Stimulated activated CD4-positive, alpha-beta T cell treated with anti-CD3 and anti-CD28 coated beads, Interleukin-1b, Interleukin-23, amount 100 ng/mL, for 48 hours (primary cell): Measurements from ENCODE around the gene ME1.
"Not testable (repeated sequence)": the region's sequence is repeated elsewhere in the genome, so short reads cannot be mapped to it uniquely, and the experiment has no call there.

ENCODE experiments used
- DNase-seq: peaks from one replicate; pipeline ENCODE4 v3.0.0-alpha.2; 2020

ME1 gene

DNA sequence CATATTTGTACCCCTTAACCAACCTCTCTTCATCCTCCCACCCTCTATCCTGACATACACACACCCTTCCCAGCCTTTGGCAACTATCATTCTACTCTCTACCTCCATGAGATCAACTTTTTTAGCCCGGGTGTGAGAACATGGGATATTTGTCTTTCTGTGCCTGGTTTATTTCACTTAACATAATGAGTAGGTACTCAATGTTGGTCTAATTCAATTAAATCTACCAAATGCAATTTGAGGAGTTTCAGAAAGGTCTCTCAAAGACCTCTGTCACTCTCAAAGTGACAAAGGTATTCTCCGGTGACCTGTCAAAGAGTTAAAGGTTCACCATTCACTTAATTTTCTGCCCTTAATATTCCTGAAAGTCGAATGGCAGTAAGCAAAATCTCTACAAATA lies 87.7 kb downstream of the ME1 start:
- DNase-seq = no peak

- no peak for DNase-seq
Observed at GRCh38 chr6:83341765-83342164, 89.1 kb downstream of the ME1 start.

- DNase-seq = not testable (repeated sequence)
Observed at GRCh38 chr6:83333916-83334315, 96.9 kb downstream of the ME1 start.

- DNase-seq = no peak
Observed at GRCh38 chr6:83333500-83333899, 97.4 kb downstream of the ME1 start.

- DNase-seq = no peak
Observed at GRCh38 chr6:83314693-83315092, 116.2 kb downstream of the ME1 start.

GRCh38 chr6:83313882-83314281 lies 117.0 kb downstream of the ME1 start:
- no peak for DNase-seq

DNA sequence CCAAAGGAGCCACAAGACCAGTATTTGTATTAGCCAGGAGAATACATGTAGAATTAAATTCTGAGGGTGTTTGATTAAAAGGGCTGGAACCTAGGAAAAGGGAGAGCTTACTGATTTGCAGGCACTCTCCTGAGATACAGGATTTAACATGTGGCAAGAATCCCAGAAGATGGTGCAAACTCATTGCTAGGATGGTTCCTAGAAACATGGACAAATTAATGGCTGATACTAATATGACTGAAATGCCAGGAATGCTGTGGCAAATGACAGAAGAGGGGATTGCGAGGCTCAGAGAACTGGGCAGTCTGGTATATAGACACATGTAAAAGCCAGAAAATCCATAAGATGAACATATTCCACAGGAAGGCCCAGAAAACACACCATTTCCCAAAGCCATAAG lies 119.6 kb downstream of the ME1 start:
- no peak for DNase-seq

- DNase-seq = no peak
Observed at GRCh38 chr6:83310046-83310445, 120.8 kb downstream of the ME1 start.

GRCh38 chr6:83309344-83309743 lies 121.5 kb downstream of the ME1 start:
- DNase-seq = no peak

DNA sequence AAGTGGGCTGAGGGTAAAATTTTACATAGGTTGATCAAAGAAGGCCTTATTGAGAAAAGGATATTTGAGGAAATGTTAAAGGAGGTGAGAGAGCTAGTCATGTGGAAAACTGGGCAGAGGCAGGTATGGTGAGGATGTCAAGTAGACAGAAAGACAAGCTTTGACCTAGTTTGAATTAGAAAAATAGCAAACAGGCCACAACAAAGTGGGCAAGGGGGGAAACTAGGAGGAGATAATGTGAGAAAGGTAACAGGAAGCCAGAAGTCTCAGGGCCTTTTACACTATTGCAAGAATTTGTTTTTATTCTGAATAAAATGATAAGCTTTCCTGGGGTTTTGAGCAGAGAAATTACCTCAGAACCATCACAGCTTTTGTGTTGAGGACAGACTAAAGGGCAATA lies 122.0 kb downstream of the ME1 start:
- no peak for DNase-seq

- no peak for DNase-seq
Observed at GRCh38 chr6:83307849-83308248, 123.0 kb downstream of the ME1 start.

GRCh38 chr6:83303426-83303825 lies 127.4 kb downstream of the ME1 start:
- no peak for DNase-seq

DNA sequence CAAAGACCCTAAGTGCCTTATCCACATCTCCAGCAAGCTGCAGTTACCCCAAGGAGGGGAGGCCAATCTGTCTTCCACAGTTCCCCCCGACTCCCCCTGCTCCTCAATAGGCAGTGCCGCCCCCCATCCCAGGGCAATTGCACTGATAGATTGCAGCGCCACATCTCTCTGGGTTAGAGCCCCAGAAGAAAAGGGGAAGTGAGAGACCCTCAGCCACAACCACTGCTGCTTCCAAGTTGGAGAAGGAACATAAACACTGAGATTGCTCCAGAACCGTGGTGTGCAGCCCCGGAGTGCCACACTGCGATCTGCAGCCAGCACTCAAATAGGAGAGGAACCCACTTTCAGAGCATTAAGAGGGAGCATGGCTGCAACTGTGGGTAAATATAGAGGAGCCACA lies 136.2 kb downstream of the ME1 start:
- no peak for DNase-seq

- no peak for DNase-seq
Observed at GRCh38 chr6:83292900-83293843, 137.7 kb downstream of the ME1 start.

DNA sequence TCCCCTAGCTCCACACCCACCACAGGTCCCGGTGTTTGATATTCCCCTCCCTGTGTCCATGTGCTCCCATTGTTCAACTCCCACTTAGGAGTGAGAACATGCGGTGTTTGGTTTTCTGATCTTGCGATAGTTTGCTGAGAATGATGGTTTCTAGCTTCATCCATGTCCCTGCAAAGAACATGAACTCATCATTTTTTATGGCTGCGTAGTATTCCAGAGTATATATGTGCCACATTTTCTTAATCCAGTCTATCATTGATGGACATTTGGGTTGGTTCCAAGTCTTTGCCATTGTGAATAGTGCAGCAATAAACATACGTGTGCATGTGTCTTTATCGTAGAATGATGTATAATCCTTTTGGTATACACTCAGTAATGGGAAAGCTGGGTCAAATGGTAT lies 143.6 kb downstream of the ME1 start:
- DNase-seq = not testable (repeated sequence)

GRCh38 chr6:83285917-83286316 lies 144.9 kb downstream of the ME1 start:
- DNase-seq = no peak

- DNase-seq = no peak
Observed at GRCh38 chr6:83273596-83273995, 157.3 kb downstream of the ME1 start.

DNA sequence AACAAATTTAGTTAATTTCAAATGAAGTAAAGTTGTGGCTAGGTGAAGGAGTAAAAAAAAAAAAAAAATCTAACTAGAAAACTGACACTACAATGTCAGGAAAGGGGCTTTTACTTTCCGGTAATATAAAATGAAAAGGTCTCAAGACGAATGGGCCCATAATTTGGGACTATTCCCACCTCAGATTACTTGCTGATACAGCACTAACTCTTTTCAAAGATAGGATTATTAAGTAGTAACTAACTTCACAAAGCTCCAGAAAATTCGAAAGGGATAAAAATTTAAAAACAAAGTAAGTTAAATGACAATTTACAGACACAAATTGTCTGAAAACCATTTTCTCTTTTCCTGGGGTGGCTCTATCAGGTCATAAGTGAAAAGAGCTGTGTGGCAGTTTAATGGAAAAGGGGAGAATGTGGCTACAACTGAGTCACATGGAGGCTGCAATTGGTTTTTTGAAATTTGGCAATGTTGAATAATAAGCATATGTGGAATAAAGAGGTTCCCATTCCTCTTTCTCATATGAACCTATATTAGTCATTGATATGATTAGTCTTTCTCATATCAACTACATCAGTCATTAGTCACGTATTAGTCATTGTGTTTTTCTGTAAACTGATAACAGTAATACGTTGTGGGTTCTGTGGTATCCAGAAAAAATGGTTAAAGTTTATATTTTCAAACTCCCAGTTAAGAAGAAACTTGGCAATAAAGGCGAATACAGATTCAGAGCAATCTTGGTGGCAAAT lies 159.7 kb downstream of the ME1 start:
- no peak for DNase-seq

DNA sequence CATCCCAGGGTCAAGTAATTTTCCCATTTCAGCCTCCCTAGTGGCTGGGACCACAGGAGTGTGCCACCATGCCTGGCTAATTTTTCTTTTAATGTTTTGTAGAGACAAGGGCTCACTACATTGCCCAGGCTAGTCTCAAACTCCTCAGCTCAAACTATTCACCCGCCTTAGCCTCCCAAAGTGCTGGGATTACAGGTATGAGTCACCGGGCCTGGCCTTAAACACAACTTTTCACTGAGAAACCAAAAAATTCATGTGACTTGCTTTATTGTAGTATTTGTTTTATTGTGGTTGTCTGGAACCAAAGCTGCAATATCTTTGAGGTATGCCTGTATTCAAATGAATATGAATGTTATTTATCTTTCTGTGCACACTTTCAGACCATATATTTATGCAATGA lies 165.5 kb downstream of the ME1 start:
- DNase-seq = no peak

DNA sequence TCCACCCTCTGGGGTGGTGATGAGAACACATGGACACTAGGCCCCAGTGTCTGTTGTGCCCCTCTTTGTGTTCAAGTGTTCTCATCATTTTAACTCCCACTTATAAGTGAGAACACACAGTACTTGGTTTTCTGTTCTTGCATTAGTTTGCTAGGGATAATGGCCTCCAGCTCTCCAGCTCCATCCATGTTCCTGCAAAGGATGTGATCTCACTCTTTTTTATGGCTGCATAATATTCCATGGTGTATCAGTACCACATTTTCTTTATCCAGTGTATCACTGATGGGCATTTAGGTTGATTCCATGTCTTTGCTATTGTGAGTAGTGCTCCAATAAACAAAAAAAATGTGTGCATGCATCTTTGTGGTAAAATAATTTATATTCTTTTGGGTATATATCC lies 170.3 kb downstream of the ME1 start:
- no peak for DNase-seq

GRCh38 chr6:83258517-83258916 lies 172.3 kb downstream of the ME1 start:
- DNase-seq = no peak

GRCh38 chr6:83257791-83258190 lies 173.1 kb downstream of the ME1 start:
- no peak for DNase-seq

GRCh38 chr6:83256719-83257118 lies 174.1 kb downstream of the ME1 start:
- DNase-seq = not testable (repeated sequence)

- no peak for DNase-seq
Observed at GRCh38 chr6:83252719-83253118, 178.1 kb downstream of the ME1 start.
